GM18873 (cell line): ENCODE data around the gene MYH6.
"Not testable (repeated sequence)": the region's sequence is repeated elsewhere in the genome, so short reads cannot be mapped to it uniquely, and the experiment has no call there.

Experiments used
- ATAC-seq: cut with Tn5 transposase; IDR thresholded peaks from one replicate; pipeline ENCODE4 v1.9.1; 2021; ENCODE audit warnings: mild to moderate bottlenecking, moderate library complexity, moderate number of reproducible peaks; ENCODE audit not compliant: unreplicated experiment, low FRiP score

Gene MYH6

GRCh38 chr14:23400496-23401149, 7.5 kb downstream of the MYH6 start:
- ATAC-seq, result not testable (repeated sequence)

DNA sequence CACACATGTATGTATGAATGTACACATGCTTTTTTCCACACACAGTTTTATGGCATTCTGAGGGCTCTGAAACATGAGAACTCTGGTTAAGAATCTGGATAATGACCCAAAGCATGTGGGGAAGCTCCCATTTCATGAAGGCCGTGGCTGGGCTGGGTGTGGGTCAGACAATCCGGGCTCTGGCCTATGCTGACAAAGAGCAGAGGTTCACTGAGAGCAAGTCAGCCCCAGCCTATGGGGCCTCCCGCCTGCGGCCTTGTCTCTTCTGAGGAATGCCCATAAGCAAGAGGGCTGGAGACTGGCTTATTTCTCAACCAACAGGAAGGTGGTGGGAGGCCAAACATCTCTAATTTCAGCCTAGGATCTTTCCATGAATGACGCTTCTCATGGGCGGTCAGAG, 8.5 kb downstream of the MYH6 start:
- no peak for ATAC-seq

DNA sequence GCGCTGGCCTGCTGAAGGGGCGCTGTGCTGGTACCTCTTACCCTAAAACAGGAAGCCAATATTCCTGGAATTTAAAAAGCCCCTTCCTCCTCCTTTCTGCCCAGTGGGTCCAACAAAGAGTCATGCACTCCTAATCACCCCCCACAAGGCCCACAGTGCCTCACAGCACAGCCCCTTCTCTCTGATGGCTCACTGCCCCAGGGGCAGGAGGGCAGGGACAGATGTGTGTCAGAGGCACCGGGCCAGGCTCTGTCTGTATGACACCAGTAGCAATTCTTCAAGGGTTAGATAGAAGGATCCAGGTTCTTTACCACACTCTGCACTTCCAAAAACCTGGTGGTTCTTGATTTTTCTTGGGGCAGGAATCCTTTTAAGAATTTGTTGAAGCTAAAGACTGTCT, 8.9 kb downstream of the MYH6 start:
- no peak for ATAC-seq

GRCh38 chr14:23398348-23398747, 9.7 kb downstream of the MYH6 start:
- ATAC-seq, result no peak

DNA sequence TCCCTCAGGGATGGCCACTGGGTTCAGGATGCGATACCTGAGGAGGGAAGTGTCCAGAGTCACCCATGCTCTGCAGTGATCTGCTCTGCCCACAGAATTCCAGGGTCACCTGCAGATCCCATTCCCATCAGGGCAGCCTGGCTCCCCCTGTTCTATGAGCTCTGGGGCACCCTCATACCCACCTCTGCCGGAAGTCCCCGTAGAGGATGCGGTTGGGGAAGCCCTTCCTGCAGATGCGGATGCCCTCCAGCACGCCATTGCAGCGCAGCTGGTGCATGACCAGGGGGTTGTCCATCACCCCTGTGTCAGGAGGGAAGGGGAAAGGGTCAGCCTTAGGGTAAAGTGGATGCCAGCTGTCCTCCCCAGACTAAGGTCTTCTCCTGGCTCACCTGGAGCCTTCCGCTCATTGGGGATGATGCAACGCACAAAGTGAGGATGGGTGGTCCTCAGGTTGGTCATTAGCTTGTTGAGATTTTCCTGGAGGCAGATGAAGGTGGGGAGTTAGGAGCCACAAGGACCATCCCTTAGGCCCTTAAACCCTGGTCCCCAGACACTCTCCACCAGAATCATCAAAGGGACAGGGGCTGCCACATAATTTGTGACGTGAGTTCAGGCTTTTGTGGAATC, 11.2 kb downstream of the MYH6 start:
- no peak for ATAC-seq

DNA sequence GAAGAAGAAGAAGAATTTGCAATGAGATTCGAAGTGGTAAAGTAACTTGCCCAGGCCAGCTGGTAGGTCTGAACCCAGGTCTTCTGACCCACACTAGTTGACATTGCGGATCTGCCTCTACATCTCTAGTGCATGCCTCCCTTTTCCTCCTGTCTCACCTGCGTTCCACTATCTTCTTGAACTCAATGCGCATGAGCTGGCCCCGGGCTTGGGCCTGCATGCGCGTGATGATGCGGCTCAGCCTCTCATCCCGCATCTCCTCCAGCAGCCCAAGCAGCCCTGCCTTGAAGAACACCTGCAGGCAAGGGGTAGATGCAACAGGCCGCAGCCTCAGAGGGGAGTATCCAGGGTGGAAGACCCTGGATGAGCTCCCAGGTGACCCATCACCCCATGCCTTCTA, 11.9 kb downstream of the MYH6 start:
- ATAC-seq, result no peak

DNA sequence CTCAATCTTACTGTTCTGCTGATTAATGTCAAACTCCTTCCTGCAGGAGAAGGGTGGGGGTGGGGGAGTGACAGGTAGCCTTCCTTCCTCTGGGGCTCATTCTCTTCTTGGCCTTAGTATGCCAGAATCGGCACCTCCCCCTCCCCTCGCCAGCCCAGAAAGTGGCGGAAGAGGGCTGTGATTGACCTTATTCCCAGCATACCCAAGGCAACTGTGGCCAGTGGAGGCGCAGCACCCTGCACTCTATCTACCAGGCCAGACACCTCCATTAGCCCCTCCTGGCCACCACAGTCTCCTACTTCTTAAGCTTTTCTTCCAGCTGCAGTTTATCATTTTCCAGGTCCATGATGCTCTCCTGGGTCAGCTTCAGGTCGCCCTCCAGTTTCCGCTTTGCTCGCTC, 15.5 kb downstream of the MYH6 start:
- no peak for ATAC-seq

DNA sequence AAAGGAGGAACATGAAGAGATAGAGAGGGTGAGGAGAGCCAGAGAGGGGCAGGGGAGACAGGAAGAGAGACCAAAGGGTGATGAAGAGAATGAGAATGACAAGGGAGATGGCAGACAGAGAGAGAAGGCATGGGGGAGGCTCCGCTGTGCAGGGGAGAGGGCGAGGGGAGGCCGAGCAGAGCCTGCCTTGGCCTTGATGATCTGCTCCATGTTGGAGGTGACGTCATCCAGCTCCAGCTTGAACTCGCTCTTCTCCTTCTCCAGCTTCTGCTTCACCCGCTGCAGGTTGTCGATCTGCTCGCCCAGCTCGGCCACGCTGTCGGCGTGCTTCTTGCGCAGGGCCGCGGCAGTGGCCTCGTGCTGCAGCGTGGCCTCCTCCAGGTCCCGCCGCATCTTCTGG, 18.2 kb downstream of the MYH6 start:
- not testable (repeated sequence) for ATAC-seq

DNA sequence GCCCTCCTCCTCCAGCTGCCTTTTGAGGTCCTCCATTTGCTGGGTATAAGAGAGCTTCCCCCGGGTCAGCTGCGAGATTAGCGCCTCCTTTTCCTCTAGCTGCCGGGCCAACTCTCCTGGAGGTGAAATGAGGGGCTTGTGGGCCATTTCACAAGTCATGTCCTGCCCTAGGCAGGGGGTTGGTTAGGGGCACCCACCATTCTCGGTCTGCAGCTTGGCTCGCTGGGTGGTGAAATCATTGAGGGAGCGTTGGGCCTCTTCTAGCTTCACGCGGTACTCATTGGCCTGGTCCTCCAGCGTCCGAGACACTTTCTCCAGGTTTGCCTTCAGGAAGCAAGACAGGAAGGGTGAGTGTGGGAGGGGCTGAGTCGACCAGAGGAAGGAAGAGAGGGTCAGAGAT, 18.7 kb downstream of the MYH6 start:
- no peak for ATAC-seq

GRCh38 chr14:23388996-23389395, 19.1 kb downstream of the MYH6 start:
- ATAC-seq, result no peak

- no peak for ATAC-seq
These were observed 19.9 kb downstream of the MYH6 start for GRCh38 chr14:23387916-23388882.

DNA sequence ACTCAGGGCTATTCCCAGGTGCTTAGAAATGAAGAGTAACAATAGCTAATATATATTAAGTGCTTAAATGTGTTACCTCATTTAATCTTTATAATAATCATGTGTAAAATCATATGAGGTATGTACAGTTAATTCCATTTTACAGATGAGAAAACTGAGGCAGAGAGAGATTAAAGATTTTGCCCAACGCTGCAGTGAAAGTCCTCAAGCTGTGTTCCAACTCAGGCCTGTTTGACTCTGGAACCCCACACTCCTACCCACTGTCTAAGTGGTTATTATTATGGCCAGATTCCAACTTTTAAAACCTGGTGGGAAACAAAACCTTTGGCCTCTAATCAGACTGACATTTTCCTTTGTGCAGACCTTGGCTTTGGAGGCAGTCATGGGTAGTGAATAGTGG, 21.1 kb downstream of the MYH6 start:
- no peak for ATAC-seq

- ATAC-seq, result not testable (repeated sequence)
These were observed 21.8 kb downstream of the MYH6 start for GRCh38 chr14:23386266-23386657.

DNA sequence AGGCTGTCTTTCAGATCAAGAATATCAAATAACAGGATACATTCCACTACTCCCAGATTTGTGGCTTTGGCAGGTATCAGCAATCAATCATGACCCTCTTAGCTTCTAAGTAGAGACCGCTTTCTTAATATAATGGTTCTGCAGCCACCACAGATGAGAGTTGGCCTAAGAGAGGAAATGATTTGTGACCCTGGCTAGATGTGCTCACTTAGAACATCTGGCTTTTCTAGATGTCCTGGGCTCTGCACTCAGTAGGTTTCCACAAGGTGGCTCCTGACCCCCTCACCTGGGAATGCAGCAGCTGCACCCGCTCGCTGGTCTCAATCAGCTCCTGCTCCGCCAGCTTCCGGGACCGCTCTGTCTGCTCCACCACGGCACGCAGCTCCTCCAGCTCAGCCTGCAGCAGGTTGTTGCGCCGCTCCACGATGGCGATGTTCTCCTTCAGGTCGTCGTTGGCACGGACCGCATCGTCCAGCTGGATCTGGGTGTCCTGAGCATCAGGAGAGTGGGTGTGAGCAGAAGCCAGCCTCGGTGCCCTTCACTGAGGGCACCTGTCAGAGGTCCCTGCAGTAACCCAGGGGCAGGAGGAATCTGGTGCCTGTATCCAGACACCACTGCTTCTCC, 22.3 kb downstream of the MYH6 start:
- ATAC-seq, result no peak

DNA sequence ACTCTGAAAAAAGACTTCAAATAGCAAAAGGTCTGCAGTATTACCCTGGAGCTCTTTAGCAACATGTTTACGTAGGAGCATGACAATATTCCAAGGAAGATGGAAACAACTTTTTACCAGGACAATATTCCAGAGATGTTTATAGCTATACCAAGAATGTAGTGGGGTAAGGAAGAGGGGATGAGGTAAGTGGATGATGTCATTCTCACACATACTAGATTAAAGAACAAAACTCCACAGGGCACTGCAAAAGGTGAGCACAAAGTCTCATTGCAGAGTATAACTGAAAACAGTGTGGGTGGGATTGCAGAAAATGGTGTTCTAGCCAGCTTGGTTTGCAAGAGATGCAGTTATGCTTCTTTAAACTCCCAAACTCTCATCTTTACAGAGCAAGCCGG, 22.8 kb downstream of the MYH6 start:
- ATAC-seq, result no peak

- ATAC-seq, result no peak
These were observed 23.6 kb downstream of the MYH6 start for GRCh38 chr14:23384364-23385080.

DNA sequence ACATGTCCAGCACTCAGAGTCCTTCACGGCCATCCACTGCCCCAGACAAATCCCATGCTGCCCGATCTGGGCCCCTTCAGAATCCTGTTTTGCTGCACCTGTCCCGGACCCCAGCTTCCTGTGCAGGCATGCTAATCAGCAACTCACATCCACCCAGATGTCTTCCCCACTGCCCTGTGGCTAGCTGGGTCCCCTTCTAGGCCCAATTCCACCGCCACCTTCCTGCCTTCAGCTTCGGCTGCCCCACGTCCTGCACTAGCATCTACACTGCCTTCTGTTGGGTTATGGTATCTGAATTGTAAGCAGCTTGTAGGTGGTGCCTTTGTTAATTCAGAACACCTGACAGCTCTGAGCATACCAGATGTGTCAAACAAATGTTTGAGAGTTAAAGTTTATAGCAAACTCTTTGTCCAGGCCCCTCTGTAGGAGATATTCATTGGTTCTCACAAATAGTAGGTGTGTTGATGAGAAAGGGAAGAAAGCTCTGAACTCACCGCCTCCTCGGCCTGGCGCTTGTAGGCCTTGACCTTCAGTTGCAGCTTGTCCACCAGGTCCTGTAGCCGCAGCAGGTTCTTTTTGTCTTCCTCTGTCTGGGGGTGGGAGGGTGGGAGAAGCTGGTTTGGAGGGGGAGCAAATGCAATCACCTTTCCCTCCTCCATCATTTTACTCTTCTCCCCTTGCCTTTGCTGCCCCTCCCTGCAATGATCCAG, 25.2 kb downstream of the MYH6 start:
- ATAC-seq, result no peak

GRCh38 chr14:23382276-23382675, 25.8 kb downstream of the MYH6 start:
- ATAC-seq, result no peak

GRCh38 chr14:23381871-23382270, 26.2 kb downstream of the MYH6 start:
- ATAC-seq, result no peak

DNA sequence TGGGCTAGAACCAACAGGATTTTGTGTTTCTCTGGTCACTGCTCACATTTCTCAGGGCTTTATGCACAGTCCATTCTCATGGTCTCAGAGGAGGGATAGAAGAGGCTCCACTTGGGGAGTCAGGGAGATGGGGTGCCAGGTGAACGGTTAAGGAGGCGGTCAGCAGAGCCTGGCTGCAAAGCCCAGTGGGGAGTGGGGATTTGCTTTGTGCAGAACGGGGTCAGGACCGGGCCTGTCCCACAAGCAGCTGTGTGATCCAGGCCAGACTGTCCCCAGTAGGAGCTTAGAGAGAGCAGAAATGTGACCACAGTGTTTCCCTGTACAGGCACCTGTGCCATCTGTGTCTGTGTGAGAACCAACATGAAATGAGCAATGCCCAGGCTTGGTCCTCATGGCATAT, 27.1 kb downstream of the MYH6 start:
- ATAC-seq, result no peak
